Chondrocyte (in vitro differentiated cells): Measurements from ENCODE around the gene RAB1B. TPM values are rescaled to one million over a fixed set of nuclear protein-coding genes. Genes with fewer than 3 reads are reported as not detected.

Experiments used
- DNase-seq: peaks from one replicate; pipeline ENCODE4 v3.0.0; 2021; ENCODE audit warnings: mixed read lengths, low spot score
- H3K27ac Mint-ChIP-seq: one replicate; pipeline ENCODE4 v1.8.0; 2021; ENCODE audit warnings: mild to moderate bottlenecking, moderate library complexity, mixed read lengths; ENCODE audit not compliant: unreplicated experiment
- H3K27me3 Mint-ChIP-seq: 2 replicates; pipeline ENCODE4 v1.8.0; 2021; ENCODE audit warnings: low read depth, mixed read lengths
- H3K36me3 Mint-ChIP-seq: 2 replicates; pipeline ENCODE4 v1.8.0; 2021; ENCODE audit warnings: low read depth, mixed read lengths
- H3K4me1 Mint-ChIP-seq: 2 replicates; pipeline ENCODE4 v1.8.0; 2021; ENCODE audit warnings: low read depth, mild to moderate bottlenecking, mixed read lengths
- H3K4me3 Mint-ChIP-seq: one replicate; pipeline ENCODE4 v1.8.0; 2021; ENCODE audit warnings: mild to moderate bottlenecking, moderate library complexity, mixed read lengths; ENCODE audit not compliant: unreplicated experiment
- H3K9me3 Mint-ChIP-seq: 2 replicates; pipeline ENCODE4 v1.8.0; 2021; ENCODE audit warnings: low read depth, mixed read lengths
- total RNA-seq: library from RNA; stranded (reverse); gene quantifications from 3 replicates; pipeline ENCODE4 v1.2.1, GENCODE V29; 2021
- TF ChIP-seq, protein P1 (sequence below): fragments of 200-600 bp; sonication (generic); IDR thresholded peaks from 2 replicates; pipeline ENCODE4 v1.5.0; 2021; ENCODE audit warnings: antibody characterized with exemption, mild to moderate bottlenecking, moderate library complexity

Gene RAB1B
- total RNA-seq, 1 donor from 2014 or later = 124 TPM

GRCh38 chr11:66294626-66295620 is 26.5 kb downstream of the RAB1B start:
- Mint-ChIP-seq H3K36me3 (peaks cover 3% of the 10 kb centered on the region), H3K27me3 (peaks cover 5% of the 10 kb centered on the region), H3K4me1 (peaks cover 14% of the 10 kb centered on the region), H3K9me3 (no peaks in the 10 kb centered on the region), H3K4me3 (no peak overlapping the region), H3K27ac (no peak overlapping the region)
- TF ChIP-seq, protein P1, sequence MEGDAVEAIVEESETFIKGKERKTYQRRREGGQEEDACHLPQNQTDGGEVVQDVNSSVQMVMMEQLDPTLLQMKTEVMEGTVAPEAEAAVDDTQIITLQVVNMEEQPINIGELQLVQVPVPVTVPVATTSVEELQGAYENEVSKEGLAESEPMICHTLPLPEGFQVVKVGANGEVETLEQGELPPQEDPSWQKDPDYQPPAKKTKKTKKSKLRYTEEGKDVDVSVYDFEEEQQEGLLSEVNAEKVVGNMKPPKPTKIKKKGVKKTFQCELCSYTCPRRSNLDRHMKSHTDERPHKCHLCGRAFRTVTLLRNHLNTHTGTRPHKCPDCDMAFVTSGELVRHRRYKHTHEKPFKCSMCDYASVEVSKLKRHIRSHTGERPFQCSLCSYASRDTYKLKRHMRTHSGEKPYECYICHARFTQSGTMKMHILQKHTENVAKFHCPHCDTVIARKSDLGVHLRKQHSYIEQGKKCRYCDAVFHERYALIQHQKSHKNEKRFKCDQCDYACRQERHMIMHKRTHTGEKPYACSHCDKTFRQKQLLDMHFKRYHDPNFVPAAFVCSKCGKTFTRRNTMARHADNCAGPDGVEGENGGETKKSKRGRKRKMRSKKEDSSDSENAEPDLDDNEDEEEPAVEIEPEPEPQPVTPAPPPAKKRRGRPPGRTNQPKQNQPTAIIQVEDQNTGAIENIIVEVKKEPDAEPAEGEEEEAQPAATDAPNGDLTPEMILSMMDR = no peak
- DNase-seq = no peak

DNA sequence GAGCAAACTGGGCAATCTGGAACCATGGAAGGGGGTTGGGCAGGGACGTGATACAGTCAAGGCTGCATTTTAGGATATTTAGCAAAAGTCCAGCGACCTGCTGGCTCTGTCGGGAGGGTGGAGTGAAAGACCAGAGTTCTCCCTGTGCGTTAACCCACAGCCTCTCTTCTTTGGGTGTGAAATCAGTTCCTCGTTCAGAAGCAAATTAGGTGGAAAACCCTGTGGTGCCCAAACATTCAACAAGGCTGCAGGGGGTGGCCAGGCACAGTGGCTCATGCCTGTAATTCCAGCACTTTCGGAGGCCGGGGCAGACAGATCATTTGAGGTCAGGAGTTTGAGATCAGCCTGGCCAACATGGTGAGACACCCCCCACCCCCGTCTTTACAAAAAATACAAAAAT is 29.2 kb downstream of the RAB1B start:
- Mint-ChIP-seq H3K27ac (no peak overlapping the region), H3K4me1 (peaks cover 3% of the 10 kb centered on the region), H3K9me3 (no peaks in the 10 kb centered on the region), H3K4me3 (no peak overlapping the region), H3K36me3 (peaks cover 3% of the 10 kb centered on the region), H3K27me3 (peaks cover 3% of the 10 kb centered on the region)
- TF ChIP-seq, protein P1 = no peak
- DNase-seq = no peak

GRCh38 chr11:66299186-66299585 is 30.7 kb downstream of the RAB1B start:
- Mint-ChIP-seq H3K4me1 (no peaks in the 10 kb centered on the region), H3K4me3 (no peak overlapping the region)
- DNase-seq = no peak

DNA sequence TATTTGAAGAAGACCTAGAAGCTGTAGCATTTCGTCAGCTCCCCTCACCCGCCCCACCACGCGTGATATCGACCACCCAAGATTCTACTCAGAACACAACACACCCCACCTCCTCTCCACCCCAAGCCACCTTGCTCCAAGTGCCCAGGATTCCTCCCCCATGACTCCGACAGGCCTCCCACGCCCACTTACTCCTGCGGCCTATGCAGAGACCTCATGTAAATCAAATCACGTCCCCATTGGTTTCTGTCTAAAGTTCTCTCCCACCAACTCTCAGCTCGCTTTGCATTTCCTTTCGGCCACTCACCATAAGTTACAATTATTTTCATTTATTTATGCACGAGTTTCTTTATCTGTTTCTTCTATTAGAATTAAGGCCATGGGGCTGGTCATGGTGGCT is 34.2 kb downstream of the RAB1B start:
- no peaks in the 10 kb centered on the region for H3K36me3 Mint-ChIP-seq
- H3K4me1 Mint-ChIP-seq = no peaks in the 10 kb centered on the region
- H3K9me3 Mint-ChIP-seq = no peaks in the 10 kb centered on the region
- H3K27ac Mint-ChIP-seq = no peak overlapping the region
- H3K27me3 Mint-ChIP-seq = no peaks in the 10 kb centered on the region
- H3K4me3 Mint-ChIP-seq = no peak overlapping the region
- TF ChIP-seq, protein P1 = no peak
- DNase-seq = no peak

More at GRCh38 chr11:66299186-66299585, 30.7 kb downstream of the RAB1B start:
- TF ChIP-seq, protein P1 = no peak
- H3K36me3 Mint-ChIP-seq = peaks cover 3% of the 10 kb centered on the region
- H3K27ac Mint-ChIP-seq = no peak overlapping the region
- no peaks in the 10 kb centered on the region for H3K27me3 Mint-ChIP-seq
- H3K9me3 Mint-ChIP-seq = no peaks in the 10 kb centered on the region

DNA sequence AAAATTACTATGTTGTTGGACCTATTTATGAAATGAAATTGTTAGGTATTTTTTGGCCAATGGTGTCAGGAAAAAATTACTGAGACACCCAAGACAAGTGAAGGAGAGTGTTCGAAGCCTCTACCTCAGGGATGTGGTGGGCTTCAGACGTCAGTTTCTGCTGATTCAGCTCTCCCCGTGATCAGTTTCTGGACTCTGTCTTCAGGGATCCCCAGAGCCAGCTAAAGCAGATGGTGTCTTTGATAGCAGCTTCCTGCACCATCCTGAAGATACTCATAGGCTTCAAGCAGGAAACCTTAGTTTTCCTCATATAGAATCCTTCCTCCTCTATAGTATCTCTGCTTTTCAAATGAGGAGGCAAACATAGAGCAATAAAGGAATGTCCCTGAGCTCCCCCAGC is 41.0 kb downstream of the RAB1B start:
- Mint-ChIP-seq H3K27me3 (no peaks in the 10 kb centered on the region), H3K9me3 (no peaks in the 10 kb centered on the region), H3K4me1 (peaks cover 16% of the 10 kb centered on the region), H3K4me3 (no peak overlapping the region), H3K36me3 (no peaks in the 10 kb centered on the region), H3K27ac (no peak overlapping the region)
- DNase-seq = no peak
- TF ChIP-seq, protein P1 = no peak
